CD8-positive, alpha-beta memory T cell (primary cell): Measurements from ENCODE around the gene TNFRSF11A. TPM values are rescaled to one million over a fixed set of nuclear protein-coding genes. Genes with fewer than 3 reads are reported as not detected.

Source experiments
- CTCF ChIA-PET: fragments of 350-600 bp; sonication (Branson Sonifier 250); formaldehyde crosslinking; loops from one replicate; lab custom pipeline; 2021; ENCODE audit warnings: antibody characterized with exemption; lab: Charles Lee
- POLR2A ChIA-PET: fragments of 350-600 bp; sonication (Branson Sonifier 250); formaldehyde crosslinking; loops from one replicate; lab custom pipeline; 2021; ENCODE audit warnings: antibody characterized with exemption; lab: Charles Lee
- DNase-seq, 5 donors: peaks; one replicate each; pipeline versions ENCODE4 v3.0.0 to v3.0.0-alpha.2; 2020 to 2022; ENCODE audit warnings: mixed read lengths in 1 of 5
- H3K27ac ChIP-seq: one replicate; pipeline ENCODE4 v1.7.0; 2013; ENCODE audit warnings: low read depth, mild to moderate bottlenecking, low read length, moderate library complexity
- H3K27me3 ChIP-seq: 2 replicates; pipeline ENCODE4 v1.7.0; 2013; ENCODE audit warnings: low read length, mild to moderate bottlenecking; ENCODE audit not compliant: insufficient read depth, poor library complexity, severe bottlenecking
- H3K36me3 ChIP-seq: 2 replicates; pipeline ENCODE4 v1.7.0; 2013; ENCODE audit warnings: mild to moderate bottlenecking, low read length, moderate library complexity; ENCODE audit not compliant: insufficient read depth
- H3K4me1 ChIP-seq: 2 replicates; pipeline ENCODE4 v1.7.0; 2013; ENCODE audit warnings: mild to moderate bottlenecking, low read length, moderate library complexity; ENCODE audit not compliant: insufficient read depth
- H3K4me3 ChIP-seq: 2 replicates; pipeline ENCODE4 v1.7.0; 2013; ENCODE audit warnings: mild to moderate bottlenecking, low read length
- H3K9me3 ChIP-seq: 2 replicates; pipeline ENCODE4 v1.7.0; 2013; ENCODE audit warnings: mild to moderate bottlenecking, low read length
- H3K27ac Mint-ChIP-seq, 8 donors: one replicate each; pipeline ENCODE4 v1.8.0; 2020 to 2021; ENCODE audit warnings: mixed read lengths in 8 of 8, mild to moderate bottlenecking in 6 of 8, inconsistent platforms in 3 of 8, moderate library complexity in 3 of 8
- H3K27me3 Mint-ChIP-seq, 2 donors: one replicate each; pipeline ENCODE4 v1.8.0; 2020 to 2021; ENCODE audit warnings: mixed read lengths in 2 of 2, mild to moderate bottlenecking in 1 of 2, moderate library complexity in 1 of 2
- H3K36me3 Mint-ChIP-seq, 3 donors: one replicate each; pipeline ENCODE4 v1.8.0; 2020 to 2021; ENCODE audit warnings: mixed read lengths in 3 of 3, inconsistent platforms in 1 of 3, mild to moderate bottlenecking in 1 of 3
- H3K4me1 Mint-ChIP-seq, 3 donors: one replicate each; pipeline ENCODE4 v1.8.0; 2020 to 2021; ENCODE audit warnings: mixed read lengths in 3 of 3, inconsistent platforms in 1 of 3, mild to moderate bottlenecking in 1 of 3
- H3K4me3 Mint-ChIP-seq, 7 donors: one replicate each; pipeline ENCODE4 v1.8.0; 2020 to 2021; ENCODE audit warnings: mixed read lengths in 7 of 7, mild to moderate bottlenecking in 6 of 7, moderate library complexity in 4 of 7, inconsistent platforms in 2 of 7
- H3K9me3 Mint-ChIP-seq, 5 donors: one replicate each; pipeline ENCODE4 v1.8.0; 2020 to 2022; ENCODE audit warnings: mixed read lengths in 5 of 5, mild to moderate bottlenecking in 3 of 5, moderate library complexity in 2 of 5, inconsistent platforms in 1 of 5
- polyA plus RNA-seq: library from polyadenylated mRNA; unstranded; fragments of 300-500 nt; fragmentation: Illumina TruSeq; gene quantifications from one replicate; pipeline ENCODE4 v1.2.3, GENCODE V29; 2021
- total RNA-seq, 2 experiments: library from RNA; stranded (reverse); gene quantifications; one replicate each; pipeline ENCODE4 v1.2.3, GENCODE V29; 2021

The TNFRSF11A gene
- total and polyA plus RNA-seq, 3 experiments from 2014 or later = 0.12 to 3.1 (median 2.5) TPM

GRCh38 chr18:62343316-62343715 lies 18.2 kb downstream of the TNFRSF11A start:
- no peak overlapping the region for H3K27ac ChIP-seq
- H3K27me3 ChIP-seq = no peaks in the 10 kb centered on the region
- Mint-ChIP-seq H3K9me3 (no peaks in the 10 kb centered on the region), H3K4me3 (no peak overlapping the region), H3K36me3 (no peaks in the 10 kb centered on the region), H3K4me1 (peaks cover 0 to 5% (median 0%) of the 10 kb centered on the region in 3 donors), H3K27me3 (peaks cover 7 to 32% of the 10 kb centered on the region in 2 donors), H3K27ac (no peak overlapping the region)
- H3K4me1 ChIP-seq = no peaks in the 10 kb centered on the region
- POLR2A ChIA-PET = no interaction called here
- no peaks in the 10 kb centered on the region for H3K9me3 ChIP-seq
- CTCF ChIA-PET = no interaction called here
- H3K36me3 ChIP-seq = no peaks in the 10 kb centered on the region
- H3K4me3 ChIP-seq = no peak overlapping the region
- DNase-seq = no peak

- no peaks in the 10 kb centered on the region for H3K4me1 ChIP-seq
- H3K4me1 Mint-ChIP-seq = no peaks in the 10 kb centered on the region
- H3K27me3 Mint-ChIP-seq = peaks cover 2 to 13% of the 10 kb centered on the region in 2 donors
- CTCF ChIA-PET = no interaction called here
- H3K27ac Mint-ChIP-seq = peak overlapping the region in 1 of 8 donors; percentile 42
- no peak overlapping the region for H3K27ac ChIP-seq
- DNase-seq = no peak
- no peaks in the 10 kb centered on the region for H3K36me3 Mint-ChIP-seq
- H3K27me3 ChIP-seq = no peaks in the 10 kb centered on the region
- POLR2A ChIA-PET = no interaction called here
- no peaks in the 10 kb centered on the region for H3K9me3 Mint-ChIP-seq
- H3K36me3 ChIP-seq = no peaks in the 10 kb centered on the region
- H3K4me3 Mint-ChIP-seq = no peak overlapping the region
- no peaks in the 10 kb centered on the region for H3K9me3 ChIP-seq
- no peak overlapping the region for H3K4me3 ChIP-seq
These were observed 20.8 kb downstream of the TNFRSF11A start for GRCh38 chr18:62345909-62346308.

GRCh38 chr18:62346333-62347088 lies 21.4 kb downstream of the TNFRSF11A start:
- H3K27ac Mint-ChIP-seq = peak overlapping the region in 2 of 8 donors; percentile 66 to 84
- H3K4me3 Mint-ChIP-seq = peak overlapping the region in 2 of 7 donors; percentile 40 to 76
- no peaks in the 10 kb centered on the region for H3K4me1 Mint-ChIP-seq
- Histone ChIP-seq H3K4me3 (no peak overlapping the region), H3K27me3 (no peaks in the 10 kb centered on the region), H3K27ac (no peak overlapping the region), H3K4me1 (no peaks in the 10 kb centered on the region), H3K9me3 (no peaks in the 10 kb centered on the region), H3K36me3 (no peaks in the 10 kb centered on the region)
- ChIA-PET POLR2A (no interaction called here), CTCF (no interaction called here)
- H3K36me3 Mint-ChIP-seq = no peaks in the 10 kb centered on the region
- H3K27me3 Mint-ChIP-seq = peaks cover 2 to 10% of the 10 kb centered on the region in 2 donors
- DNase-seq = no peak
- no peaks in the 10 kb centered on the region for H3K9me3 Mint-ChIP-seq

DNA sequence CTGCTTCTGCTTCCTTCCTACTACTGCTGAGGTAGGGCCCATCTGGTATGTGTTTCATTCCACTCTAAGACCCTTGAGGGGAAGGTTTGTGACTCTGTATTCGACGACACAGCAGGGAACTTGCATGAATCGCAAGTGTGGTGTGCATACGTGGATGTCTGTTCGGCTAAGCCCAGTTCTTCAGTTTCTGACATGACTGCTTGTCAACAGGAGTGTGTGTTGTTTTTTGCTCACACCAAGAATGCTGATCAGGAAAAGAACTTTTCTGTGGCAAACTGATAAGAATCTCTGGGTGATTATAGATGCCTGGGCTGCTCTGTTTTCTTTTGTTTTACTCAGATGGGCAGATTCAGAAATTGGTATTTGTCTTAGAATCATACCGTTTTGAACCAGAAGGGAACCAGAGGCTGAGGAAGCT lies 22.0 kb downstream of the TNFRSF11A start:
- Histone ChIP-seq H3K4me3 (no peak overlapping the region), H3K4me1 (no peaks in the 10 kb centered on the region), H3K36me3 (no peaks in the 10 kb centered on the region), H3K27me3 (no peaks in the 10 kb centered on the region), H3K27ac (no peak overlapping the region), H3K9me3 (no peaks in the 10 kb centered on the region)
- ChIA-PET POLR2A (no interaction called here), CTCF (no interaction called here)
- Mint-ChIP-seq H3K4me3 (peak overlapping the region in 2 of 7 donors; percentile 40 to 76), H3K27me3 (peaks cover 2 to 10% of the 10 kb centered on the region in 2 donors), H3K36me3 (no peaks in the 10 kb centered on the region), H3K27ac (peak overlapping the region in 2 of 8 donors; percentile 66 to 84), H3K4me1 (no peaks in the 10 kb centered on the region), H3K9me3 (no peaks in the 10 kb centered on the region)
- no peak for DNase-seq

GRCh38 chr18:62348474-62348873 lies 23.4 kb downstream of the TNFRSF11A start:
- POLR2A ChIA-PET = no interaction called here
- Histone ChIP-seq H3K4me3 (no peak overlapping the region), H3K27me3 (no peaks in the 10 kb centered on the region), H3K4me1 (no peaks in the 10 kb centered on the region), H3K9me3 (no peaks in the 10 kb centered on the region), H3K27ac (no peak overlapping the region), H3K36me3 (no peaks in the 10 kb centered on the region)
- CTCF ChIA-PET = no interaction called here
- Mint-ChIP-seq H3K36me3 (no peaks in the 10 kb centered on the region), H3K9me3 (no peaks in the 10 kb centered on the region), H3K27ac (no peak overlapping the region), H3K4me1 (no peaks in the 10 kb centered on the region), H3K4me3 (no peak overlapping the region), H3K27me3 (peaks cover 2 to 3% of the 10 kb centered on the region in 2 donors)
- DNase-seq = no peak

DNA sequence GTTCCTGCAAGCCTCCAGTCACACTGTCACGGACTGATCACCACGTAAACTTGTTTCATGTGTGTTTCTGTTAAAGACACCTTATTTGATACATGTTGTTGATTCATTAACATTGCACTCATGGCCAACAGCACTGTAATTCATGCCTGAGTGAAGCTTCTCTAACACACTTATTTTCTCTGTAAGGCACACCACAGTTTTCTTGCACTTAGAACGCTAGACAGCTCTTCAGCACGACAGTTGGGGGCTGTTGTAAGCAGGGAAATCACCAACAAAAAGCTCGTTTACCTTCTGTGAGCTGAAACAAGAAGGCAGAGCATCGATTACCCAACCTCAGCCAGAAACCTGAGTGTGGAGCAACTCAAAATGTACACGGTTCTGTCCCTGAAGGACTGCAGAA lies 28.1 kb downstream of the TNFRSF11A start:
- ChIA-PET CTCF (no interaction called here), POLR2A (no interaction called here)
- H3K27me3 ChIP-seq = no peaks in the 10 kb centered on the region
- H3K9me3 ChIP-seq = no peaks in the 10 kb centered on the region
- DNase-seq = no peak
- Mint-ChIP-seq H3K27me3 (peaks cover 1 to 3% of the 10 kb centered on the region in 2 donors), H3K9me3 (no peaks in the 10 kb centered on the region), H3K36me3 (no peaks in the 10 kb centered on the region), H3K4me3 (no peak overlapping the region), H3K4me1 (no peaks in the 10 kb centered on the region), H3K27ac (no peak overlapping the region)
- H3K27ac ChIP-seq = no peak overlapping the region
- H3K4me1 ChIP-seq = no peaks in the 10 kb centered on the region
- no peak overlapping the region for H3K4me3 ChIP-seq
- no peaks in the 10 kb centered on the region for H3K36me3 ChIP-seq

- Mint-ChIP-seq H3K9me3 (no peaks in the 10 kb centered on the region), H3K27me3 (peaks cover 1 to 3% of the 10 kb centered on the region in 2 donors), H3K4me3 (no peak overlapping the region), H3K27ac (no peak overlapping the region), H3K36me3 (no peaks in the 10 kb centered on the region), H3K4me1 (no peaks in the 10 kb centered on the region)
- ChIA-PET POLR2A (no interaction called here), CTCF (no interaction called here)
- Histone ChIP-seq H3K9me3 (no peaks in the 10 kb centered on the region), H3K4me3 (no peak overlapping the region), H3K27me3 (no peaks in the 10 kb centered on the region), H3K4me1 (no peaks in the 10 kb centered on the region), H3K36me3 (no peaks in the 10 kb centered on the region), H3K27ac (no peak overlapping the region)
- DNase-seq = no peak
These were observed 29.0 kb downstream of the TNFRSF11A start for GRCh38 chr18:62354151-62354550.

DNA sequence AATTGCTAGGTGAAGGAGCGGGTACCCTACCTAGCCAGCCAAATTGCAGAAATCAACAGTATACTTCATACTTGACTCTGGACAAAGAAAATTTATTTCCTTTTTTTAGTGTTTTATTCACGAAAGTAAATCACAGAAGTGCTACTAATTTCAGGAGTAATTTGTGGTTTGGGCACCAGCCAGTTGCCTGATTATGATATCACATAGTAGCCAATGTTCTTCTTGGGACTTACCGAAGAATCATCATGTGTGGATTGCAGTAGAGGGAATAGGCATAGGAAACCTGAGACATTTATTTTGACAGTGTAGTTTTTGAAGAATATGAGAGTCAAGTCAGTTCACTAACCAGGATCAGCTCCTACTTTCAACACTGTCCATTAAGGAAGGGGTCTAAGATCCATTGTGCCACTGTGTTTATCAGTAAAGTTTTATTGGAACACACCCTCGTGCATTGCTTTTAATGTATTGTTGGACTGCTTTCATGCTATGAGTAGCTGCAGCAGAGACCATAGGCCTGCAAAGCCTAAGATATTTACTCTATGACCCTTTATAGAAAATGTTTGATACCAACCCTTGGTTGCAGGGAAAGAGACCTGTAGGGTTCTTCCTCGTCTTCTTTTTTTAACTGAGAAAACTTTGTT lies 32.1 kb downstream of the TNFRSF11A start:
- ChIA-PET CTCF (no interaction called here), POLR2A (no interaction called here)
- H3K27ac ChIP-seq = no peak overlapping the region
- no peak overlapping the region for H3K4me3 Mint-ChIP-seq
- H3K4me1 ChIP-seq = no peaks in the 10 kb centered on the region
- no peaks in the 10 kb centered on the region for H3K36me3 Mint-ChIP-seq
- H3K27me3 ChIP-seq = no peaks in the 10 kb centered on the region
- H3K27me3 Mint-ChIP-seq = peaks cover 2 to 3% of the 10 kb centered on the region in 2 donors
- no peaks in the 10 kb centered on the region for H3K4me1 Mint-ChIP-seq
- H3K4me3 ChIP-seq = no peak overlapping the region
- DNase-seq = no peak
- no peaks in the 10 kb centered on the region for H3K9me3 Mint-ChIP-seq
- no peak overlapping the region for H3K27ac Mint-ChIP-seq
- no peaks in the 10 kb centered on the region for H3K9me3 ChIP-seq
- H3K36me3 ChIP-seq = no peaks in the 10 kb centered on the region
